HCT116 (cell line): ENCODE measurements around the gene SUN5. TPM values are rescaled to one million over a fixed set of nuclear protein-coding genes. Genes with fewer than 3 reads are reported as not detected.

Experiments
- ATAC-seq: fragments of 200-7000 bp; cut with Tn5 transposase; 2 replicates; pipeline ENCODE4 v1.9.1; 2020; ENCODE audit warnings: mild to moderate bottlenecking, moderate library complexity
- BruUV-seq: library from RNA; stranded (reverse); fragments of 400-500 nt; replicated peaks from 2 replicates; lab custom pipeline; 2021; lab: Mats Ljungman, UMichigan
- CTCF ChIA-PET: fragments of 300-600 bp; sonication (Branson Sonifier 250); formaldehyde crosslinking; loops from one replicate; lab custom pipeline; 2021; ENCODE audit warnings: antibody characterized with exemption; lab: Charles Lee
- POLR2A ChIA-PET: fragments of 300-600, 350-600 bp; sonication (Branson Sonifier 250); formaldehyde crosslinking; loops from one replicate; lab custom pipeline; 2021; ENCODE audit warnings: antibody characterized with exemption; lab: Charles Lee
- RAD21 ChIA-PET, 2 experiments: fragments of 300-600 bp; sonication (Branson Sonifier 250); formaldehyde crosslinking; loops; one replicate each; lab custom pipeline; 2023; ENCODE audit warnings: low total read pairs in 2 of 2; ENCODE audit not compliant: uncharacterized antibody in 2 of 2, unreplicated experiment in 2 of 2, low non-redundant PET in 1 of 2; lab: Charles Lee
- DNase-seq: peaks from one replicate; pipeline ENCODE4 v3.0.0-alpha.2; 2010; ENCODE audit warnings: low read depth, low spot score
- H2AFZ ChIP-seq: fragments of 200-600 bp; shearing (Covaris generic), sonication (generic); 2 replicates; pipeline ENCODE4 v1.6.1; 2017; ENCODE audit warnings: low read depth, mixed run types, mixed read lengths, antibody characterized with exemption, low read length; ENCODE audit not compliant: poor library complexity, severe bottlenecking
- H3K27ac ChIP-seq: 2 replicates; pipeline ENCODE4 v1.5.1; 2012; ENCODE audit warnings: low read depth, low read length
- H3K27me3 ChIP-seq: fragments of 200-600 bp; sonication (generic); 2 replicates; pipeline ENCODE4 v1.6.1; 2016; ENCODE audit warnings: mixed run types, low read length, mixed read lengths; ENCODE audit not compliant: insufficient read depth
- H3K36me3 ChIP-seq, 2 experiments: fragments of 200-500 bp in 1 of 2; fragments of 200-600 bp in 1 of 2; sonication (Bioruptor generic) in 1 of 2; sonication (generic) in 1 of 2; 2 replicates each; pipeline versions ENCODE4 v1.5.1 to v1.6.1; 2014 to 2016; ENCODE audit warnings: low read length in 2 of 2, inconsistent platforms in 1 of 2, mixed read lengths in 1 of 2, mixed run types in 1 of 2; ENCODE audit not compliant: insufficient read depth in 2 of 2, control insufficient read depth in 1 of 2
- H3K4me1 ChIP-seq, 2 experiments: fragments of 200-600 bp in 1 of 2; sonication (generic) in 1 of 2; 2 replicates each; pipeline versions ENCODE4 v1.5.1 to v1.6.1; 2012 to 2017; ENCODE audit warnings: low read length in 2 of 2, inconsistent platforms in 1 of 2, mild to moderate bottlenecking in 1 of 2, mixed read lengths in 1 of 2, mixed run types in 1 of 2, moderate library complexity in 1 of 2; ENCODE audit not compliant: insufficient read depth in 2 of 2, control insufficient read depth in 1 of 2
- H3K4me2 ChIP-seq: fragments of 200-600 bp; sonication (generic); 2 replicates; pipeline ENCODE4 v1.6.1; 2017; ENCODE audit warnings: mixed run types, low read length, mixed read lengths
- H3K4me3 ChIP-seq, 2 experiments: fragments of 200-600 bp in 1 of 2; sonication (generic) in 1 of 2; replicated peaks in 1 of 2; 2 replicates each; pipeline ENCODE4 v1.5.1; 2011 to 2016; ENCODE audit warnings: low read length in 2 of 2, control low read depth in 1 of 2, low read depth in 1 of 2, mild to moderate bottlenecking in 1 of 2, mixed read lengths in 1 of 2, mixed run types in 1 of 2
- H3K79me2 ChIP-seq: fragments of 200-600 bp; sonication (generic); 2 replicates; pipeline ENCODE4 v1.6.1; 2017; ENCODE audit warnings: mild to moderate bottlenecking, mixed run types, low read length, moderate library complexity, mixed read lengths; ENCODE audit not compliant: insufficient read depth
- H3K9ac ChIP-seq: fragments of 200-600 bp; sonication (generic); 2 replicates; pipeline ENCODE4 v1.6.1; 2016; ENCODE audit warnings: low read length, mixed read lengths
- H3K9me2 ChIP-seq: fragments of 200-600 bp; sonication (generic), shearing (Covaris generic); 2 replicates; pipeline ENCODE4 v1.6.1; 2017; ENCODE audit warnings: mixed run types, mild to moderate bottlenecking, moderate library complexity; ENCODE audit not compliant: insufficient read depth
- H3K9me3 ChIP-seq, 2 experiments: fragments of 200-500 bp in 1 of 2; fragments of 200-600 bp in 1 of 2; sonication (Bioruptor generic) in 1 of 2; sonication (generic) in 1 of 2; 2 replicates each; pipeline ENCODE4 v1.6.1; 2014 to 2017; ENCODE audit warnings: low read length in 2 of 2, mixed read lengths in 2 of 2, inconsistent platforms in 1 of 2, low read depth in 1 of 2, mild to moderate bottlenecking in 1 of 2, mixed run types in 1 of 2, moderate library complexity in 1 of 2; ENCODE audit not compliant: control insufficient read depth in 1 of 2, insufficient read depth in 1 of 2
- H4K20me1 ChIP-seq: fragments of 200-600 bp; sonication (generic), shearing (Covaris generic); 2 replicates; pipeline ENCODE4 v1.6.1; 2017; ENCODE audit warnings: mixed run types, mild to moderate bottlenecking, moderate library complexity; ENCODE audit not compliant: insufficient read depth
- ATF3 ChIP-seq: IDR thresholded peaks from 2 replicates; pipeline ENCODE4 v1.6.1; 2012
- CBX3 ChIP-seq: IDR thresholded peaks from 2 replicates; pipeline ENCODE4 v1.6.1; 2012; ENCODE audit warnings: low read depth
- EZH2 ChIP-seq: fragments of 200-600 bp; sonication (generic); IDR thresholded peaks from 2 replicates; pipeline ENCODE4 v1.6.1; 2017; ENCODE audit warnings: antibody characterized with exemption, mixed run types
- FOSL1 ChIP-seq: IDR thresholded peaks from 2 replicates; pipeline ENCODE4 v1.6.1; 2012; ENCODE audit warnings: low read depth
- MAX ChIP-seq: IDR thresholded peaks from 2 replicates; pipeline ENCODE4 v1.6.1; 2012
- POLR2AphosphoS5 ChIP-seq: IDR thresholded peaks from 2 replicates; pipeline ENCODE4 v1.6.1; 2011; ENCODE audit warnings: mild to moderate bottlenecking, low read depth, low read length, moderate library complexity
- SRF ChIP-seq: IDR thresholded peaks from 2 replicates; pipeline ENCODE4 v1.6.1; 2012; ENCODE audit warnings: low read depth
- TCF7L2 ChIP-seq: IDR thresholded peaks from 2 replicates; pipeline ENCODE4 v1.7.0; 2011; ENCODE audit warnings: borderline replicate concordance, inconsistent platforms; ENCODE audit not compliant: insufficient read depth, insufficient read length; ENCODE audit errors: extremely low read depth
- ZBTB33 ChIP-seq: IDR thresholded peaks from 2 replicates; pipeline ENCODE4 v1.6.1; 2011; ENCODE audit warnings: mild to moderate bottlenecking, low read length, moderate library complexity; ENCODE audit not compliant: insufficient replicate concordance; ENCODE audit errors: extremely low read depth
- intact Hi-C: fragments of 100-400 bp; cut with micrococcal nuclease; formaldehyde crosslinking; loops from 2 replicates; pipeline ENCODE4 v1.10.0; 2022
- total RNA-seq: library from RNA; stranded (reverse); gene quantifications from one replicate; pipeline ENCODE4 v1.2.1, GENCODE V29; 2021; ENCODE audit not compliant: unreplicated experiment

SUN5 gene
- total RNA-seq, 1 experiment from 2014 or later, result not detected

GRCh38 chr20:33023439-33024242 is 19.4 kb upstream of the SUN5 start (continued):
- no peak for TF ChIP-seq ZBTB33
- TF ChIP-seq CBX3, result no peak
- no peak for TF ChIP-seq POLR2AphosphoS5
- TF ChIP-seq EZH2, result no peak
- TF ChIP-seq TCF7L2, result no peak
- no peak for TF ChIP-seq FOSL1
- no peak for TF ChIP-seq SRF
- TF ChIP-seq, all 23 proteins: peak for 0

- ATAC-seq (no peak), DNase-seq (no peak)
- no peak overlapping the region for H3K27ac ChIP-seq
- ChIA-PET RAD21 (no interaction called here), CTCF (no interaction called here), POLR2A (no interaction called here)
- no peak overlapping the region for H3K9ac ChIP-seq
- intact Hi-C loops, result no loop called here
- H2AFZ ChIP-seq, result no peak overlapping the region
- no peak overlapping the region for H3K4me2 ChIP-seq
- no TSS peak for BruUV-seq
- no peaks in the 10 kb centered on the region; a peak in 1 of 4 replicates for H3K9me3 ChIP-seq
- no peaks in the 10 kb centered on the region for H3K9me2 ChIP-seq
- no peaks in the 10 kb centered on the region for H3K36me3 ChIP-seq
- TF ChIP-seq MAX (no peak), FOSL1 (no peak), EZH2 (no peak), ATF3 (no peak)
- peaks cover 22% of the 10 kb centered on the region; the same call in 1 of the 2 replicates for H3K27me3 ChIP-seq
- H3K4me1 ChIP-seq, result no peaks in the 10 kb centered on the region
- no peak overlapping the region for H3K4me3 ChIP-seq
- H4K20me1 ChIP-seq, result no peaks in the 10 kb centered on the region
- H3K79me2 ChIP-seq, result no peaks in the 10 kb centered on the region
Measured at GRCh38 chr20:33022694-33023438, 18.6 kb upstream of the SUN5 start.
